Upper lobe of right lung (tissue), 1 donor: Measurements from ENCODE around the gene PPIL1. TPM values are rescaled to one million over a fixed set of nuclear protein-coding genes. Genes with fewer than 3 reads are reported as not detected.

Experiments
- ATAC-seq: fragments of 200-7000 bp; cut with Tn5 transposase; one replicate; pipeline ENCODE4 v1.9.1; 2020; ENCODE audit warnings: mild to moderate bottlenecking, moderate library complexity
- DNase-seq: peaks from one replicate; pipeline ENCODE4 v3.0.0-alpha.2; 2020
- H3K27ac ChIP-seq: fragments of 200-600 bp; one replicate; pipeline ENCODE4 v1.8.0; 2022
- H3K27me3 ChIP-seq: fragments of 200-600 bp; one replicate; pipeline ENCODE4 v1.8.0; 2022; ENCODE audit warnings: mild to moderate bottlenecking
- H3K36me3 ChIP-seq: fragments of 200-600 bp; one replicate; pipeline ENCODE4 v1.8.0; 2022
- H3K4me1 ChIP-seq: fragments of 200-600 bp; one replicate; pipeline ENCODE4 v1.8.0; 2022
- H3K4me3 ChIP-seq: fragments of 200-600 bp; one replicate; pipeline ENCODE4 v1.8.0; 2022; ENCODE audit warnings: mild to moderate bottlenecking
- H3K9me3 ChIP-seq: fragments of 200-600 bp; one replicate; pipeline ENCODE4 v1.8.0; 2022
- CTCF ChIP-seq: fragments of 200-600 bp; IDR thresholded peaks from one replicate; pipeline ENCODE4 v1.8.0; 2022; ENCODE audit warnings: antibody characterized with exemption
- intact Hi-C: fragments of 100-400 bp; cut with DNase I; formaldehyde crosslinking; loops from one replicate; pipeline ENCODE4 v1.11.0; 2022
- total RNA-seq: library from RNA; stranded (reverse); fragmentation: NEBNext Ultra II Directional; extraction: Animal tissue kit (Norgen Biotek cat#: 25700); gene quantifications from one replicate; pipeline ENCODE4 v1.2.1, GENCODE V29; 2021
- donor health status: DM: no; HTN: yes; CAD: no; lungs with severe emphysema.

The PPIL1 gene
- total RNA-seq, 1 donor from 2014 or later, result 15.7 TPM

DNA sequence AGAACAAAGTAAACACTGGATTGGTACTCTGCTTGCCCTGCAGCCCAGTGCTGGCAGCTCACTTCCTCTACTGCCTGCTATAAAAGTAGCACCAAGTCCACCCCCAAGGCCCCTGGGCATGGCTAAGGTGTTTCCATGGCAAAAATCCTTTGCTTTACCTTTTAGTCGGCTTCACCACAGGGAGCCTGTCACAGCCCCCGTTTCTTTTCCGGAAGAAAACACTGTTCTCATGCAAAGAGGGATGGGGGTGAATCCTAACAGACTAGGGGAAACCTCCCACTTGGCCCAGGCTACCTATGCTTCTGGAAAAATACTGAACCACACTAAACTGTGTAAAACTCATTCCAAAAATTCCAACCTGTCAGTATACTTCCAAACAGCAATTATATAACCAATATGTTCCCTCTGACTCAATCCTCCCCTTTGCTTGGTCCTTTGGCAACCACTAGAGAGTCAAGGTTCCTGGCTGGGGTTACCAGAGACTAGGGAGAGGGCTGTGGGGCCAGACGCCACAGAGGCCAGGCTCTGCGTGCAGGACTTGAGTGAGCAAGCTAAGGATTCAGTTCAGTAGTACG is 16.1 kb downstream of the PPIL1 start:
- H3K27ac ChIP-seq, result no peak overlapping the region
- TF ChIP-seq CTCF, result no peak
- no peaks in the 10 kb centered on the region for H3K4me1 ChIP-seq
- H3K4me3 ChIP-seq, result no peak overlapping the region
- no peaks in the 10 kb centered on the region for H3K9me3 ChIP-seq
- intact Hi-C loops, result no loop called here
- peak; percentile 55 for ATAC-seq
- no peaks in the 10 kb centered on the region for H3K27me3 ChIP-seq
- H3K36me3 ChIP-seq, result peaks cover 17% of the 10 kb centered on the region
- DNase-seq, result no peak

DNA sequence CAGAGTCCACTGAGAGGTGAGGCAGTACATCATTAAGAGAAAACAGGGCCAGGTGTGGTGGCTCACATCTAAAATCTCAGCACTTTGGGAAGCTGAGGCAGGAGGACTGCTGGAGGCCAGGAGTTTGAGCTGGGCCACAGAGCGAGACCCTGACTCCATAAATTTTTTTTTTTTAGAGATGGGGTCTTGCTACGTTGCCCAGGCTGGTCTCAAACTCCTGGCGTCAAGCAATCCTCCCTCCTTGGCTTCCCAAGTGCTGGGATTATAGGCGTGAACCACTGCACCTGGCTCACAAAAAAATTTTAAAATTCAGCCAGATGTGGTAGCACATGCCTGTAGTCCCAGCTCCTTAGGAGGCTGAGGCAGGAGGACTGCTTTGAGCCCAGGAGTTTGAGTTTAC is 17.3 kb downstream of the PPIL1 start:
- ATAC-seq (no peak), DNase-seq (no peak)
- no peak overlapping the region for H3K27ac ChIP-seq
- no peaks in the 10 kb centered on the region for H3K27me3 ChIP-seq
- no peak overlapping the region for H3K4me3 ChIP-seq
- no peaks in the 10 kb centered on the region for H3K4me1 ChIP-seq
- no peaks in the 10 kb centered on the region for H3K9me3 ChIP-seq
- H3K36me3 ChIP-seq, result peaks cover 17% of the 10 kb centered on the region
- no peak for TF ChIP-seq CTCF
- intact Hi-C loops, result no loop called here

DNA sequence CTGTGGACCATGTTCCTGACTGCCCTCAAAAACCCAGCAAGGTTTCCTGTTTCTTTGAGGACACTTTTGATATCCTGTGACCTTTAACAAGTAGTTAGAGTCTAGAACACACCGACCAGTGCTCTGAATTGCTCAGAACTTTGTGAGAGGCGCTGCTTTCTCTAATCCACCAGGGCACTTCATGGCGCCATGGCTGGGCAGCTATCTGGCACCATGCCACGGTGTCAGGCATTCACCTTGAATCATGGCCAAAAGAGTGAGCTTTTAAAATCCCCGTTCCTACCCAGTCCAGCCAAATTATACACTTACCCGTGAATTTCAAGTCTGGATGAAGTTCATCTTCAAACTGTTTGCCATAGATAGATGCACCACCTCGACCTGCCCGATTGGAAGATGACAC is 18.3 kb downstream of the PPIL1 start:
- intact Hi-C loops, result no loop called here
- DNase-seq (no peak), ATAC-seq (no peak)
- Histone ChIP-seq H3K9me3 (no peaks in the 10 kb centered on the region), H3K27ac (no peak overlapping the region), H3K27me3 (no peaks in the 10 kb centered on the region), H3K36me3 (peaks cover 17% of the 10 kb centered on the region), H3K4me1 (no peaks in the 10 kb centered on the region), H3K4me3 (no peak overlapping the region)
- TF ChIP-seq CTCF, result no peak

DNA sequence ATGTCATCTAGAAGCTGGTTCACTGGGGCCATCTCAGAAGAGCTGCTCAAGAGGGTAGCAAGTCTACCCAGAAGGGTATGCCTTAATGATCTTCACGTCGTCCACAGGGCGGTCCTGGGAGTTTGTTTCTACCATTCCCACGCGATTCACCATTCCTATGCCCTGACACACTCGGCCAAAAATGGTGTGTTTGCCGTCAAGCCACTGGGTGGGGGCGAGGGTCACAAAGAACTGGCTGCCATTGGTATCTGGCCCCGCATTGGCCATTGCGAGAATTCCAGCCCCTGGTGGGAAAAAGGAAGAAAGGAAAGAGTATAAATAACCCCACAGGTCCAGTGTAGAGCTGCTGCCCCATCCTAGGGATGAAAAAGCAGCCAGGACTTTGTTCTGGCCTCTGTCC is 18.9 kb downstream of the PPIL1 start:
- intact Hi-C loops, result no loop called here
- Histone ChIP-seq H3K4me3 (no peak overlapping the region), H3K27me3 (no peaks in the 10 kb centered on the region), H3K9me3 (no peaks in the 10 kb centered on the region), H3K4me1 (no peaks in the 10 kb centered on the region), H3K36me3 (peaks cover 17% of the 10 kb centered on the region), H3K27ac (no peak overlapping the region)
- ATAC-seq (no peak), DNase-seq (no peak)
- no peak for TF ChIP-seq CTCF

GRCh38 chr6:36853325-36853724 is 21.3 kb downstream of the PPIL1 start:
- no peaks in the 10 kb centered on the region for H3K27me3 ChIP-seq
- peaks cover 21% of the 10 kb centered on the region for H3K4me1 ChIP-seq
- no peak for DNase-seq
- H3K36me3 ChIP-seq, result peaks cover 17% of the 10 kb centered on the region
- peak; percentile 68 for ATAC-seq
- TF ChIP-seq CTCF, result no peak
- intact Hi-C loops, result no loop called here
- no peaks in the 10 kb centered on the region for H3K9me3 ChIP-seq
- no peak overlapping the region for H3K4me3 ChIP-seq
- H3K27ac ChIP-seq, result peak overlapping the region; percentile 8
